ENCODE measurements around the gene PM20D1.

PM20D1 gene

GRCh38 chr1:205780335-205780734 lies 69.6 kb downstream of the PM20D1 start:
- DNase-seq (ENCODE audit: low spot score in 2 of 2) (no peak), ATAC-seq (no peak)
- Mint-ChIP-seq H3K9me3 (no peaks in the 10 kb centered on the region), H3K36me3 (peaks cover 3% of the 10 kb centered on the region), H3K27ac (peak overlapping the region; percentile 67), H3K4me1 (peaks cover 25% of the 10 kb centered on the region), H3K4me3 (no peak overlapping the region)
